ENCODE results near the gene PAQR3.

DNA sequence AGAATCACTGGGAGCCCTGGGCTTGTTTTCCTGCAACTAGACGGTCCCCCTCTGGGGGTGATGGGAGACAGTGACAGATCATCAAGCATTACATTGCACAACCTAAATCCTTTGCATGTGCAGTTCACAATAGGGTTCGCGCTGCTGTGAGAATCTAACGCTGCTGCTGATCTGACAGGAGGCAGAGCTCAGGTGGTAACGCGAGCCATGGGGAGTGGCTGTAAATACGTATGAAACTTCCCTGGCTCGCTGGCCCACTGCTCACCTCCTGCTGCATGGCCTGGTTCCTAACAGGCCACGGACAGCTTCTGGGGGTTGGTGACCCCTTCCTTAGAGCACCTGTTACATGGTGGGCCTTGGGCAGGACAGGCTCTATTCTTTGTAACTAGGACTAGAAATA, 10.4 kb downstream of the PAQR3 start:
- TF ChIP-seq, protein P1, sequence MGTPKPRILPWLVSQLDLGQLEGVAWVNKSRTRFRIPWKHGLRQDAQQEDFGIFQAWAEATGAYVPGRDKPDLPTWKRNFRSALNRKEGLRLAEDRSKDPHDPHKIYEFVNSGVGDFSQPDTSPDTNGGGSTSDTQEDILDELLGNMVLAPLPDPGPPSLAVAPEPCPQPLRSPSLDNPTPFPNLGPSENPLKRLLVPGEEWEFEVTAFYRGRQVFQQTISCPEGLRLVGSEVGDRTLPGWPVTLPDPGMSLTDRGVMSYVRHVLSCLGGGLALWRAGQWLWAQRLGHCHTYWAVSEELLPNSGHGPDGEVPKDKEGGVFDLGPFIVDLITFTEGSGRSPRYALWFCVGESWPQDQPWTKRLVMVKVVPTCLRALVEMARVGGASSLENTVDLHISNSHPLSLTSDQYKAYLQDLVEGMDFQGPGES (IDR thresholded peaks at IDR 0.05), result no peak
- TF ChIP-seq POLR2A (IDR thresholded peaks at IDR 0.05; ENCODE audit: low read depth, low read length), result no peak
- TF ChIP-seq CBX3 (IDR thresholded peaks at IDR 0.05; ENCODE audit: borderline replicate concordance, low read depth), result no peak
- TF ChIP-seq EZH2 (IDR thresholded peaks at IDR 0.05; ENCODE audit: borderline replicate concordance, control insufficient read depth, low read depth, low read length), result no peak
- TF ChIP-seq, protein P2, sequence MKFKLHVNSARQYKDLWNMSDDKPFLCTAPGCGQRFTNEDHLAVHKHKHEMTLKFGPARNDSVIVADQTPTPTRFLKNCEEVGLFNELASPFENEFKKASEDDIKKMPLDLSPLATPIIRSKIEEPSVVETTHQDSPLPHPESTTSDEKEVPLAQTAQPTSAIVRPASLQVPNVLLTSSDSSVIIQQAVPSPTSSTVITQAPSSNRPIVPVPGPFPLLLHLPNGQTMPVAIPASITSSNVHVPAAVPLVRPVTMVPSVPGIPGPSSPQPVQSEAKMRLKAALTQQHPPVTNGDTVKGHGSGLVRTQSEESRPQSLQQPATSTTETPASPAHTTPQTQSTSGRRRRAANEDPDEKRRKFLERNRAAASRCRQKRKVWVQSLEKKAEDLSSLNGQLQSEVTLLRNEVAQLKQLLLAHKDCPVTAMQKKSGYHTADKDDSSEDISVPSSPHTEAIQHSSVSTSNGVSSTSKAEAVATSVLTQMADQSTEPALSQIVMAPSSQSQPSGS (IDR thresholded peaks at IDR 0.05; ENCODE audit: low read length), result no peak
- no peak for TF ChIP-seq ESRRA (IDR thresholded peaks at IDR 0.05; ENCODE audit: low read length)

Measured in GM12878 (cell line).